ENCODE data around the gene TBCC.

- TF ChIP-seq CTCF (IDR thresholded peaks at IDR 0.05) (no peak), EZH2 (IDR thresholded peaks at IDR 0.05) (no peak), EZH2phosphoT487 (IDR thresholded peaks at IDR 0.05) (no peak)
These were observed 2.4 kb upstream of the TBCC start for GRCh38 chr6:42748203-42748898.
